ENCODE data around the gene TNFAIP8. TPM values are rescaled to one million over a fixed set of nuclear protein-coding genes. Genes with fewer than 3 reads are reported as not detected.

The TNFAIP8 gene
- total and polyA plus RNA-seq, 9 of the 15 experiments (the other 6 are each of a cell fraction or from before 2014, with no cell fraction given): 29.9 to 52.2 (median 44.8) TPM

DNA sequence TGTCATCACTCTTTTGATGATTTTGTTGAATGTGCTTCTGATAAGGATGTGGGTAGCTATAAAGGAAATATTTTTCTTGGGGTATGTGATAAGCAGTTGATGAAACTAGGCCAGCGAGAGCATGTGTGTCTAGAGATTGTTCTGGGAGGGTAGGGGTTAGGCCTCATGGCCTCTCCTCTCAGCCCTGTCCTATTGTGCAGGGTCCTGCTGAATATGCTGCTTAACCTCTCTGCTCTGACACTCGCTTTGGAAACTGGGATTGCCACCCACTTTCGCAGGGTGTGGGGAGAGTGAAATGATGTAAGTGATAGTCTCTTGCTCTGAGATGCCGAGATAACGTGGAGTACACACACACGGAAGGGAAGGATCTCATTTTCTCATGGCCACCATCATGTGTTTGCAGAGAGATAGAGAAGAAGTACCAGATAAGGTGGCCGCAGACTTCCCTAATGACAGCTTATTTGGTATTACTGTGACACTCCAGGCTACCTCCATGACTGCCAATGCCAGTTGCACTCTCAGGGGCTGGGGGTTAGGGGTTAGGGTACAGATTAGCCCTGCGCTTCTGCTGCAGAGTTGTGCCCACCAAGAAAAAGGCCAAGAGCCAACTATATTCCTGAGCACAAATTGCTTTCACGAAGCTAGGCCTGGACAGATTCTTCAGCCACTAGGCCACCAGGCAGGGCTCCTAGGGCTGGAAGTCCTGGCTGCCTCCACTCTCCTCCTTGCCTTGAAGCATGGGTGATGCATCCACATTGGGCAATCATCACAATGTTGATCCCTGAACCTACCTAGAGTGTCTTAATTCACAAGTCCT lies 25.2 kb upstream of the TNFAIP8 start (continued):
- TF ChIP-seq LEF1 (IDR thresholded peaks at IDR 0.05) (peak; percentile 93), ZNF561 (CRISPR knock-in tag; conservative IDR thresholded peaks at IDR 0.05) (no peak), GABPB2 (CRISPR knock-in tag; conservative IDR thresholded peaks at IDR 0.05) (no peak), SRSF9 (IDR thresholded peaks at IDR 0.05; ENCODE audit: borderline replicate concordance, low read depth, low read length) (no peak), FOXJ3 (CRISPR knock-in tag; IDR thresholded peaks at IDR 0.05) (no peak), RFX5 (IDR thresholded peaks at IDR 0.05; ENCODE audit: low read depth, low read length) (no peak), NR1H2 (CRISPR knock-in tag; IDR thresholded peaks at IDR 0.05) (0 out of 2 replicates have a peak, but pooled peaks have one; percentile 14), SMARCE1 (IDR thresholded peaks at IDR 0.05) (peak; percentile 99), CREM (IDR thresholded peaks at IDR 0.05; ENCODE audit: low read depth) (peak; percentile 85), ZNF408 (CRISPR knock-in tag; IDR thresholded peaks at IDR 0.05; ENCODE audit: low read depth) (no peak), JUND (IDR thresholded peaks at IDR 0.05; ENCODE audit: borderline replicate concordance, low read depth, low read length) (peak; percentile 87), JUND (tag; IDR thresholded peaks at IDR 0.05; ENCODE audit: borderline replicate concordance, low read depth, low read length) (peak; percentile 87; the same call in 2 of the 3 replicates)
- TF ChIP-seq, protein P1, sequence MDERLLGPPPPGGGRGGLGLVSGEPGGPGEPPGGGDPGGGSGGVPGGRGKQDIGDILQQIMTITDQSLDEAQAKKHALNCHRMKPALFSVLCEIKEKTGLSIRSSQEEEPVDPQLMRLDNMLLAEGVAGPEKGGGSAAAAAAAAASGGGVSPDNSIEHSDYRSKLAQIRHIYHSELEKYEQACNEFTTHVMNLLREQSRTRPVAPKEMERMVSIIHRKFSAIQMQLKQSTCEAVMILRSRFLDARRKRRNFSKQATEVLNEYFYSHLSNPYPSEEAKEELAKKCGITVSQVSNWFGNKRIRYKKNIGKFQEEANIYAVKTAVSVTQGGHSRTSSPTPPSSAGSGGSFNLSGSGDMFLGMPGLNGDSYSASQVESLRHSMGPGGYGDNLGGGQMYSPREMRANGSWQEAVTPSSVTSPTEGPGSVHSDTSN (CRISPR knock-in tag; IDR thresholded peaks at IDR 0.05; ENCODE audit: low read depth): no peak
- TF ChIP-seq, protein P1 (tag; conservative IDR thresholded peaks at IDR 0.05; ENCODE audit: low read depth): peak; percentile 64
- TF ChIP-seq, protein P2, sequence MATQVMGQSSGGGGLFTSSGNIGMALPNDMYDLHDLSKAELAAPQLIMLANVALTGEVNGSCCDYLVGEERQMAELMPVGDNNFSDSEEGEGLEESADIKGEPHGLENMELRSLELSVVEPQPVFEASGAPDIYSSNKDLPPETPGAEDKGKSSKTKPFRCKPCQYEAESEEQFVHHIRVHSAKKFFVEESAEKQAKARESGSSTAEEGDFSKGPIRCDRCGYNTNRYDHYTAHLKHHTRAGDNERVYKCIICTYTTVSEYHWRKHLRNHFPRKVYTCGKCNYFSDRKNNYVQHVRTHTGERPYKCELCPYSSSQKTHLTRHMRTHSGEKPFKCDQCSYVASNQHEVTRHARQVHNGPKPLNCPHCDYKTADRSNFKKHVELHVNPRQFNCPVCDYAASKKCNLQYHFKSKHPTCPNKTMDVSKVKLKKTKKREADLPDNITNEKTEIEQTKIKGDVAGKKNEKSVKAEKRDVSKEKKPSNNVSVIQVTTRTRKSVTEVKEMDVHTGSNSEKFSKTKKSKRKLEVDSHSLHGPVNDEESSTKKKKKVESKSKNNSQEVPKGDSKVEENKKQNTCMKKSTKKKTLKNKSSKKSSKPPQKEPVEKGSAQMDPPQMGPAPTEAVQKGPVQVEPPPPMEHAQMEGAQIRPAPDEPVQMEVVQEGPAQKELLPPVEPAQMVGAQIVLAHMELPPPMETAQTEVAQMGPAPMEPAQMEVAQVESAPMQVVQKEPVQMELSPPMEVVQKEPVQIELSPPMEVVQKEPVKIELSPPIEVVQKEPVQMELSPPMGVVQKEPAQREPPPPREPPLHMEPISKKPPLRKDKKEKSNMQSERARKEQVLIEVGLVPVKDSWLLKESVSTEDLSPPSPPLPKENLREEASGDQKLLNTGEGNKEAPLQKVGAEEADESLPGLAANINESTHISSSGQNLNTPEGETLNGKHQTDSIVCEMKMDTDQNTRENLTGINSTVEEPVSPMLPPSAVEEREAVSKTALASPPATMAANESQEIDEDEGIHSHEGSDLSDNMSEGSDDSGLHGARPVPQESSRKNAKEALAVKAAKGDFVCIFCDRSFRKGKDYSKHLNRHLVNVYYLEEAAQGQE (IDR thresholded peaks at IDR 0.05; ENCODE audit: borderline replicate concordance): peak; percentile 46; the same call in 1 of the 2 replicates
- TF ChIP-seq, protein P2 (CRISPR knock-in tag; IDR thresholded peaks at IDR 0.05; ENCODE audit: low read depth): 0 out of 2 replicates have a peak, but pooled peaks have one; percentile 38
- TF ChIP-seq, protein P3, sequence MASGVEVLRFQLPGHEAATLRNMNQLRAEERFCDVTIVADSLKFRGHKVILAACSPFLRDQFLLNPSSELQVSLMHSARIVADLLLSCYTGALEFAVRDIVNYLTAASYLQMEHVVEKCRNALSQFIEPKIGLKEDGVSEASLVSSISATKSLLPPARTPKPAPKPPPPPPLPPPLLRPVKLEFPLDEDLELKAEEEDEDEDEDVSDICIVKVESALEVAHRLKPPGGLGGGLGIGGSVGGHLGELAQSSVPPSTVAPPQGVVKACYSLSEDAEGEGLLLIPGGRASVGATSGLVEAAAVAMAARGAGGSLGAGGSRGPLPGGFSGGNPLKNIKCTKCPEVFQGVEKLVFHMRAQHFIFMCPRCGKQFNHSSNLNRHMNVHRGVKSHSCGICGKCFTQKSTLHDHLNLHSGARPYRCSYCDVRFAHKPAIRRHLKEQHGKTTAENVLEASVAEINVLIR (CRISPR knock-in tag; IDR thresholded peaks at IDR 0.05): peak; percentile 61
